Measurements from ENCODE around the gene FGFBP1.

The FGFBP1 gene

GRCh38 chr4:15910155-15910940 is 28.2 kb downstream of the FGFBP1 start:
- DNase-seq, result no peak

GRCh38 chr4:15907430-15907829 is 31.1 kb downstream of the FGFBP1 start:
- no peak for DNase-seq

- no peak for DNase-seq
These were observed 32.5 kb downstream of the FGFBP1 start for GRCh38 chr4:15906020-15906443.

DNA sequence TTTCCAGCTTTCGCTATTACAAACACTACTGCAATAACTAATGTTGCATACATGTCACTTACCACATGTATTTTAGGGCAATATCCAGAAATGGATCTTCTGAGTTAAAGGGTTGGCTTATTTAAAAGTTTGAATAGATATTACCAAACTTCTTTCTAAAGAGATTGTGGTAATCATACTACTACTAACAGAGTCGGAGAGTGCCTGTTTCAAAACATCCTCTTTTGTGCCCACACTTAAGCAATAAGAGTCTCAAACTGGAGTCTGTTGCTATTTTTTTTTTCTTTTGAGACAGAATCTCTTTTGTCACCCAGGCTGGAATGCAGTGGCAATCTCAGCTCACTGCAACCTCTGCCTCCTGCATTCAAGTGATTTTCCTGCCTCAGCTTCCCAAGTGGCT is 35.8 kb downstream of the FGFBP1 start:
- DNase-seq, result no peak

GRCh38 chr4:15901998-15902397 is 36.5 kb downstream of the FGFBP1 start:
- DNase-seq, result no peak

DNA sequence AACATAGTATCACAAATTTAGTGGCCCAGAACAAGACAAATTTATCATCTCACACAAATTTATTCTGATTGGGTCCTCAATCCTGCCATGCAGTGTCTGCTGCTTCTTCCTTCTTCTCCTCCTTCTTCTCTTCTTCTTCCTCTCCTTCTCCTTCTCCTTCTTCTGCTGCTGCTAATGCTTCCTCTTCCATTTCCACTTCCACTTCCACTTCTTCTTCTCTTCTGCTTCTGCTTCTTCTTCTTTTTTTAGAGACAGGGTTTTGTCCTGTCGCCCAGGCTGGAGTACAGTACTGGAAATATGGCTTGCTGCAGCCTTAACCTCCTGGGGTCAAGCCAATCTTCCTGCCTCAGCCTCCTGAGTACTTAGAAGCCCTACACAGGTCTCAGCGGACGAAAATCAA is 37.5 kb downstream of the FGFBP1 start:
- DNase-seq, result no peak

GRCh38 chr4:15899511-15899910 is 39.0 kb downstream of the FGFBP1 start:
- DNase-seq, result no peak

- DNase-seq, result no peak
These were observed 39.6 kb downstream of the FGFBP1 start for GRCh38 chr4:15898902-15899301.

DNA sequence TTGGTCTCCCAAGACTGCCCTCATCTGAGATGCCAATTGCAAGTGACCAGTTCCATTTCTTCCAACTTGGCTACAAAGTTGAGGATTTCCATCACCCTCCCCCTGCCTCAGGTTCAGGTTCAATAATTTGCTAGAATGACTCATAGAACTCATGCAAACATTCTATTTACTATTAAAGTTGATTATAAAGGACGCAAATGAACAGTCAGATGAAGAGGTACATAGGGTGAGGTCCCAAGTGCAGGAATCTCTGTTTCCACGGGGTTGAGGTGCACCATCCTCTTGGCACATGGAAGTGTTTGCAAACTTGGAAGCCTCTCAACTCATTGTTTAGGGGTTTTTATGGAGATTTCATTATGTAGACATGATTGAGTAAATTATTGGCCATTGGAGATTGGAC is 41.0 kb downstream of the FGFBP1 start:
- no peak for DNase-seq

DNA sequence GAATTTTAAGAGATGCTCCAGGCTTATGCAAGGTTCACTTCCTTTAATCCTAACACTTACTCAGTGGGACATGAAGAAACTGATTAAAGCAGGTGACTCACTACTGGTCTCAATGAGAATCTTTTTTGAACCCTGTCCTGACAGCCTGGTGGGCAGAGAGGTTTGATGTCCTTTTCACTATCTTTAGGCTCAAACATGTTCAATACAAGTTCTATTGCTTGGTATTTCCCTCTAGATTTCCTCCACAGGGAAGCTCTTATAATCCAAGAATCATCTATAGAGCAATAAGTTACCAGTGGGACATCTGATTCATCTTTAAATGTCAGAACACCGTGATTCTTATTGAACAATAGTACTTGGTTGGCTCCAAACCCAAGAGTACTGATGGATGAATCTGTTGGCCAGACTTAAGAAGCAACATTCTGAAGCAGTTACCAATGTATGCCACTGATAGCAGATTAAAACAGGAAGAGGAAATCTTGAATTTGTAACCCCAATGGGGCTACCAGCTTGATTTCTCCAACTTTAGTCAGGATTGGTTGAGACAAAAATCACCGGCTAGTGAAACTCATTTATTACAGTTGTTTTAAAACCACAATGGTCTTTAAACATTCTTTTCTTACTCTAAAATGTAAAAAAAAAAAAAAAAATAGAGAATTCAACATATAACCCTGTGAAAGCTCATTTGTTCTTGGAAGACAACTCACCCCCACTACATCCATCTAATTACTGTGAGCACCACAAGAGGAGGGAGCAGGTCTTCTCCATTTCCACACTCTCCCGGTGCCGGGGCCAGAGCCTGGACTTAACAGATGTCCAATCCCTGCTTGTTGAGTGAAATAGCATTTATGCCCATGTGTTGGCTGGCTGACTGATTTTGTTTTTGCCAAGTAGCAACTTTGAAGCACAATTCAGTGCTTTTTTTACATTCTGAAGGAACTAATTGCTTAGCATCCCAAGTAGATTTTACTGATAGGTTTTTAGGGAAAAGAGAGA is 43.3 kb downstream of the FGFBP1 start:
- no peak for DNase-seq

- no peak for DNase-seq
These were observed 44.1 kb downstream of the FGFBP1 start for GRCh38 chr4:15894393-15894792.

GRCh38 chr4:15893962-15894361 is 44.6 kb downstream of the FGFBP1 start:
- no peak for DNase-seq

DNA sequence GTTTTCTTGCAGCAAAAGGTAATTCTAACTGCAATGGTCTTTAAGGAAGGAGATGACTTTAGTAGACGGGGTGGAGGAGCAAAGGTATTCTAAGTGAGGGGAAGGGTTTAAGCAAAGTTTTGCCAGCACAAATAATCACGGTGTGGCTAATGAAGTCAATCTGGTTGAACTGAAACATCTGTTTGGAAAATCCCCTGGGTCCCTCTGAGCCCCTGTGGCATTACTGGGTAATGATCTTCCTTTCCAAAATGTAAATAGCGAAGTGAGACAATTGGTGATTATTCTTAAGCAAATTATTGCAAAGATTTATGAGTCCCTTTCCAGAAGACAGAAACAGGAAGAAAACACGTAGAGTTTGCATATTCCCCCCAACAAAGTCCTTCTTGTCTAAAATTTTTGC is 47.2 kb downstream of the FGFBP1 start:
- DNase-seq, result no peak

- no peak for DNase-seq
These were observed 48.2 kb downstream of the FGFBP1 start for GRCh38 chr4:15890246-15890829.

- no peak for DNase-seq
These were observed 50.0 kb downstream of the FGFBP1 start for GRCh38 chr4:15888515-15888914.
